ENCODE measurements around the gene MCRIP2.

Gene MCRIP2

DNA sequence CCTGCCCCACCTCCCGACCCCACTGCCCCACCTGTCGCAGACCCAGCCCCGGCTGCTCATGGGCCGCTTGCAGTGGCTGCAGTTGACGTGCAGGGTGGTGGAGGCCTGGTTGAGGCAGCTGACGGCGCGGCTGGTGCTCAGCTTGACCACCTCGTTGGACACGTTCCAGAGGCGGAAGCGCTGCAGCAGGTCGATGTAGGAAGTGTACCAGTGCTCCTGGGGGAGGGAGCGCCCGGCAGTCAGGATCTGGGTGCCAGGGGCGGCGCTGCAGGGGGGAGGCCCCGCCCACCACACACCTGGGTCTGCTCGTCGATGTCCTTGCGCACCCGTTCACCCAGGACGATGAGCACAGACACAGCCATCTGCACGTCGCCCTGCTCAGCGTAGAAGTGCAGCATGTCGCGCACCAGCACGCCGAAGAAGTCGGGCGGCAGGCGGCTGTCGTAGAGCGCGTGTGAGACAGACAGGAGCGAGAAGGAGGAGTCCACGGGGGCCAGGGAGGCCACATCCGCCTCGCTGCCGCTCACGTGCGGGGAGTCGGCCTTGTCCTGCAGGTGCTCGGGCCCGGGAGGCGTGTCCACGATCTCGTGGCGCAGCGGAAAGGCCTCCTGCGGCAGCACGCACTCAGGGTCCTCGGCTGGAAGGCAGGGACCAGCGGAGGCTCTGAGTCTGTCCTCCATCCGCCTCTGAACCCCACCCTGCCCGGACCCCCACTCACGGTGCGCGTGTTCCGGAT lies 43.5 kb downstream of the MCRIP2 start:
- Histone ChIP-seq H3K9ac (ENCODE audit: low read depth, low read length, poor library complexity, severe bottlenecking) (no peak overlapping the region), H3K79me2 (ENCODE audit: insufficient read depth, low read length) (peaks cover 23% of the 10 kb centered on the region), H3K4me2 (ENCODE audit: low read depth, low read length, poor library complexity, severe bottlenecking) (no peak overlapping the region)

DNA sequence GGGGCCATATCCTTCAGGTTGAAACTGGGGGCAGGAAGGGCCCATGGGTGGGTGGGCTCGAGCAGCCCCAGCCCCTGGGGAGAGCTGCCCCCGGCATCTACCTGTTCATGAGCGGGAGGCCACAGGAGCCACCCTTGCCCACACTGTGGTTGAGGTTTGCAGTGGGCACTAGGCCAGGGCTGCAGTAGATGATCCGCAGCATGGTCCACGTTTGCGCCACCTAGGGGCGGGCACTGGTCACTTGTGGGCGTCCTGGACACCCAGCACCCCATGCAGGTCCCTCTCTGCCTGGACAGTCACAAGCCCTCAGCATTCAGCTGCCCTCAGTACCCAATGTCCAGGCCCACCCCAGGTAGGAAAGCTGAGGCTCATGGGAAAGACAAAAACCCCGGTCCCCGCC lies 44.3 kb downstream of the MCRIP2 start:
- H3K27me3 ChIP-seq (ENCODE audit: insufficient read depth, low read length, poor library complexity, severe bottlenecking), result no peaks in the 10 kb centered on the region
- no peaks in the 10 kb centered on the region for H3K36me3 ChIP-seq (ENCODE audit: insufficient read depth, low read length)
- no peak overlapping the region for H2AFZ ChIP-seq (ENCODE audit: low read length)
- peaks cover 2% of the 10 kb centered on the region for H4K20me1 ChIP-seq (ENCODE audit: insufficient read depth, low read length, poor library complexity, severe bottlenecking)
- H3K9me3 ChIP-seq (ENCODE audit: insufficient read depth, low read depth, low read length), result no peaks in the 10 kb centered on the region
- H3K9ac ChIP-seq (ENCODE audit: low read depth, low read length, poor library complexity, severe bottlenecking), result no peak overlapping the region
- peaks cover 20% of the 10 kb centered on the region for H3K79me2 ChIP-seq (ENCODE audit: insufficient read depth, low read length)
- no peaks in the 10 kb centered on the region for H3K9me2 ChIP-seq (replicated peaks; ENCODE audit: low read depth, low read length)
- no peak overlapping the region for H3K4me2 ChIP-seq (ENCODE audit: low read depth, low read length, poor library complexity, severe bottlenecking)
- H3F3A ChIP-seq (ENCODE audit: low read depth), result no peaks in the 10 kb centered on the region
- H3K4me1 ChIP-seq (ENCODE audit: insufficient read depth, low read length, poor library complexity, severe bottlenecking), result peaks cover 9% of the 10 kb centered on the region
- TF ChIP-seq, protein P1, sequence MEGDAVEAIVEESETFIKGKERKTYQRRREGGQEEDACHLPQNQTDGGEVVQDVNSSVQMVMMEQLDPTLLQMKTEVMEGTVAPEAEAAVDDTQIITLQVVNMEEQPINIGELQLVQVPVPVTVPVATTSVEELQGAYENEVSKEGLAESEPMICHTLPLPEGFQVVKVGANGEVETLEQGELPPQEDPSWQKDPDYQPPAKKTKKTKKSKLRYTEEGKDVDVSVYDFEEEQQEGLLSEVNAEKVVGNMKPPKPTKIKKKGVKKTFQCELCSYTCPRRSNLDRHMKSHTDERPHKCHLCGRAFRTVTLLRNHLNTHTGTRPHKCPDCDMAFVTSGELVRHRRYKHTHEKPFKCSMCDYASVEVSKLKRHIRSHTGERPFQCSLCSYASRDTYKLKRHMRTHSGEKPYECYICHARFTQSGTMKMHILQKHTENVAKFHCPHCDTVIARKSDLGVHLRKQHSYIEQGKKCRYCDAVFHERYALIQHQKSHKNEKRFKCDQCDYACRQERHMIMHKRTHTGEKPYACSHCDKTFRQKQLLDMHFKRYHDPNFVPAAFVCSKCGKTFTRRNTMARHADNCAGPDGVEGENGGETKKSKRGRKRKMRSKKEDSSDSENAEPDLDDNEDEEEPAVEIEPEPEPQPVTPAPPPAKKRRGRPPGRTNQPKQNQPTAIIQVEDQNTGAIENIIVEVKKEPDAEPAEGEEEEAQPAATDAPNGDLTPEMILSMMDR (conservative IDR thresholded peaks at IDR 0.05; ENCODE audit: low read length), result peak; percentile 45
- TF ChIP-seq EZH2phosphoT487 (IDR thresholded peaks at IDR 0.05; ENCODE audit: borderline replicate concordance), result no peak
- H3K4me3 ChIP-seq (ENCODE audit: low read length, poor library complexity, severe bottlenecking), result no peak overlapping the region

More for the DNA sequence above, 43.5 kb downstream of the MCRIP2 start:
- TF ChIP-seq, protein P1 (conservative IDR thresholded peaks at IDR 0.05; ENCODE audit: low read length), result no peak
- no peak for TF ChIP-seq EZH2phosphoT487 (IDR thresholded peaks at IDR 0.05; ENCODE audit: borderline replicate concordance)
- H2AFZ ChIP-seq (ENCODE audit: low read length), result no peak overlapping the region
- H3K27me3 ChIP-seq (ENCODE audit: insufficient read depth, low read length, poor library complexity, severe bottlenecking), result no peaks in the 10 kb centered on the region
- no peaks in the 10 kb centered on the region for H3K9me3 ChIP-seq (ENCODE audit: insufficient read depth, low read depth, low read length)
- no peaks in the 10 kb centered on the region for H3F3A ChIP-seq (ENCODE audit: low read depth)
- no peaks in the 10 kb centered on the region for H3K36me3 ChIP-seq (ENCODE audit: insufficient read depth, low read length)
- no peak overlapping the region for H3K4me3 ChIP-seq (ENCODE audit: low read length, poor library complexity, severe bottlenecking)
- no peaks in the 10 kb centered on the region for H3K9me2 ChIP-seq (replicated peaks; ENCODE audit: low read depth, low read length)
- peaks cover 2% of the 10 kb centered on the region for H4K20me1 ChIP-seq (ENCODE audit: insufficient read depth, low read length, poor library complexity, severe bottlenecking)
- peaks cover 9% of the 10 kb centered on the region for H3K4me1 ChIP-seq (ENCODE audit: insufficient read depth, low read length, poor library complexity, severe bottlenecking)

DNA sequence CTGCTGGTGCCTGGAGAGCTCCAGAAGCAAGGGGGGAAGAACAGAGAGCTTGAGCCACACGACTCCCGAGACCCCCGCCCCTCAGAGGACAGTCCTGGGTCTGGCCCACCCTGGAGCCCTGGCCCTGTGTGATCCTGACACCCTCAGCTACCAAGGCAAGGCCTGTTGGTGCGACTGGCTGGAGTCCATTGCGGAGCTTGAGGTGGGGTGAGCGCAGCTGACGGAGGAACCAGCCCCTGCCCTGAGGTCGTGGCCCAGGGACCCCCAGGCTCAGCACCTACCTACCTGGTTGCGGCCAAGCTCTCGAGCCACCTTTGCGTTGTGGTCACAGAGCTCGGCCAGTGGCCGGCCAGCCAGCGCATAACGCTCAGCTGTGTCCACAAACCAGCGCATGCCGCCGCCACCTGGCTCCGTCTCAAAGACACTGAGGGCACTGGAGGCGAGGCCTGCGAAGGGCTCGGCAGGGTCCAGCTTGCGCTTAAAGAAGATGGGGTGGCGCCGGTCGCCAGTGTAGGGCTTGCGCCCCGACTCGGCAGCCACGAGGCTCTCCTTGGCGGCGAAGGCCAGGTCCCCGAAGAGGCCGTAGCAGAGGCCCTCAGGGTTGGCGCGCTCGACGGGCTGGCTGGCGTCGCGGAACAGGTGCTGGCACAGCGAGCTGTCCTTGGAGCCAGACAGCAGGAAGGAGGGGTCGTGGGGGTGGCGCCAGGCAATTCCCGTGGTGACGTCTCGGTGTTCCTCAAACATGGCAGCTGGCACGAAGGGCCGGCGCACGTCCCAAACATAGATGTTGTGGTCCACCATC lies 45.0 kb downstream of the MCRIP2 start:
- Histone ChIP-seq H3K9ac (ENCODE audit: low read depth, low read length, poor library complexity, severe bottlenecking) (no peak overlapping the region), H3K9me2 (replicated peaks; ENCODE audit: low read depth, low read length) (no peaks in the 10 kb centered on the region), H3K4me1 (ENCODE audit: insufficient read depth, low read length, poor library complexity, severe bottlenecking) (peaks cover 9% of the 10 kb centered on the region), H3K79me2 (ENCODE audit: insufficient read depth, low read length) (peaks cover 13% of the 10 kb centered on the region), H2AFZ (ENCODE audit: low read length) (no peak overlapping the region), H3K36me3 (ENCODE audit: insufficient read depth, low read length) (no peaks in the 10 kb centered on the region), H3K27me3 (ENCODE audit: insufficient read depth, low read length, poor library complexity, severe bottlenecking) (no peaks in the 10 kb centered on the region), H3F3A (ENCODE audit: low read depth) (no peaks in the 10 kb centered on the region), H4K20me1 (ENCODE audit: insufficient read depth, low read length, poor library complexity, severe bottlenecking) (no peaks in the 10 kb centered on the region), H3K4me2 (ENCODE audit: low read depth, low read length, poor library complexity, severe bottlenecking) (no peak overlapping the region), H3K9me3 (ENCODE audit: insufficient read depth, low read depth, low read length) (no peaks in the 10 kb centered on the region), H3K4me3 (ENCODE audit: low read length, poor library complexity, severe bottlenecking) (no peak overlapping the region)
- no peak for TF ChIP-seq EZH2phosphoT487 (IDR thresholded peaks at IDR 0.05; ENCODE audit: borderline replicate concordance)
- TF ChIP-seq, protein P1 (conservative IDR thresholded peaks at IDR 0.05; ENCODE audit: low read length), result no peak

Measured in Loucy (cell line).